Smooth muscle cell (in vitro differentiated cells): ENCODE measurements around the gene HLA-DQA1. TPM values are rescaled to one million over a fixed set of nuclear protein-coding genes. Genes with fewer than 3 reads are reported as not detected.

Experiments
- DNase-seq: peaks from one replicate; lab custom pipeline; 2025; ENCODE audit not compliant: unreplicated experiment; lab: John Stamatoyannopoulos, UW
- H2AFZ ChIP-seq: fragments of 200-600 bp; sonication (generic); 2 replicates; pipeline ENCODE4 v1.6.0; 2016; ENCODE audit warnings: antibody characterized with exemption, low read depth, mild to moderate bottlenecking
- H3F3A ChIP-seq: fragments of 200-600 bp; sonication (generic); 2 replicates; pipeline ENCODE4 v1.6.0; 2017; ENCODE audit warnings: antibody characterized with exemption, low read depth
- H3K27ac ChIP-seq: fragments of 200-600 bp; sonication (generic); 2 replicates; pipeline ENCODE4 v1.5.1; 2016; ENCODE audit warnings: low read depth, mild to moderate bottlenecking
- H3K27me3 ChIP-seq: fragments of 200-600 bp; sonication (generic); 2 replicates; pipeline ENCODE4 v1.6.1; 2016; ENCODE audit warnings: low read depth, mild to moderate bottlenecking
- H3K36me3 ChIP-seq: fragments of 200-600 bp; sonication (generic); 2 replicates; pipeline ENCODE4 v1.5.1; 2016; ENCODE audit warnings: low read depth
- H3K4me1 ChIP-seq: fragments of 200-600 bp; sonication (generic); 2 replicates; pipeline ENCODE4 v1.5.1; 2016; ENCODE audit warnings: low read depth
- H3K4me2 ChIP-seq: fragments of 200-600 bp; sonication (generic); 2 replicates; pipeline ENCODE4 v1.6.0; 2016; ENCODE audit warnings: mild to moderate bottlenecking
- H3K4me3 ChIP-seq: fragments of 200-600 bp; sonication (generic); 2 replicates; pipeline ENCODE4 v1.5.1; 2016; ENCODE audit warnings: mild to moderate bottlenecking
- H3K79me2 ChIP-seq: fragments of 200-600 bp; sonication (generic); 2 replicates; pipeline ENCODE4 v1.6.0; 2016; ENCODE audit warnings: low read depth, mild to moderate bottlenecking
- H3K9ac ChIP-seq: fragments of 200-600 bp; sonication (generic); 2 replicates; pipeline ENCODE4 v1.6.0; 2016; ENCODE audit warnings: low read depth
- H3K9me3 ChIP-seq: fragments of 200-600 bp; sonication (generic); replicated peaks from 2 replicates; pipeline ENCODE4 v1.5.1; 2016; ENCODE audit warnings: low read depth
- H4K20me1 ChIP-seq: fragments of 200-600 bp; sonication (generic); 2 replicates; pipeline ENCODE4 v1.6.0; 2016; ENCODE audit warnings: low read depth
- CTCF ChIP-seq: fragments of 200-600 bp; sonication (generic); IDR thresholded peaks from 2 replicates; pipeline ENCODE4 v1.5.1; 2017; ENCODE audit warnings: borderline replicate concordance, mild to moderate bottlenecking, antibody characterized with exemption; ENCODE audit not compliant: insufficient read depth, poor library complexity, severe bottlenecking
- WGBS: methylation state at CpG from one replicate; pipeline ENCODE4 v1.1.7; 2016; ENCODE audit warnings: low lambda C conversion rate; 5-methylcytosine and 5-hydroxymethylcytosine counted together
- polyA plus RNA-seq: library from polyadenylated mRNA; unstranded; fragments of >200 nt; fragmentation: Nextera tagmentation; extraction: Ambion mirVana; gene quantifications from 2 replicates; pipeline ENCODE4 v1.2.1, GENCODE V29; 2016
- total RNA-seq: library from RNA; depleted of rRNA; stranded (reverse); fragments of >200 nt; gene quantifications from 2 replicates; pipeline ENCODE4 v1.2.3, GENCODE V29; 2014

The HLA-DQA1 gene
- total and polyA plus RNA-seq, 2 experiments from 2014 or later: 1.0 TPM; not detected in 1

GRCh38 chr6:32621372-32621771 lies 15.8 kb upstream of the HLA-DQA1 start:
- Histone ChIP-seq H3K4me3 (no peak overlapping the region), H4K20me1 (no peaks in the 10 kb centered on the region), H3K27me3 (no peaks in the 10 kb centered on the region), H3K4me1 (no peaks in the 10 kb centered on the region), H3K4me2 (no peak overlapping the region), H3F3A (no peaks in the 10 kb centered on the region), H3K9me3 (no peaks in the 10 kb centered on the region), H3K79me2 (no peaks in the 10 kb centered on the region), H3K9ac (no peak overlapping the region), H3K27ac (no peak overlapping the region), H3K36me3 (no peaks in the 10 kb centered on the region), H2AFZ (no peak overlapping the region)
- no peak for DNase-seq
- WGBS: 90% methylated on average over 3 of the region's 3 CpGs
- TF ChIP-seq CTCF: no peak

- H4K20me1 ChIP-seq: no peaks in the 10 kb centered on the region
- H2AFZ ChIP-seq: no peak overlapping the region
- no peak for DNase-seq
- H3K79me2 ChIP-seq: no peaks in the 10 kb centered on the region
- H3K27me3 ChIP-seq: no peaks in the 10 kb centered on the region
- H3K4me3 ChIP-seq: no peak overlapping the region
- no peaks in the 10 kb centered on the region for H3K4me1 ChIP-seq
- H3K4me2 ChIP-seq: no peak overlapping the region
- no peaks in the 10 kb centered on the region for H3F3A ChIP-seq
- H3K27ac ChIP-seq: peak overlapping the region; percentile 68
- H3K9ac ChIP-seq: no peak overlapping the region
- H3K9me3 ChIP-seq: no peaks in the 10 kb centered on the region
- WGBS: 70% methylated on average over 1 of the region's 1 CpG
- TF ChIP-seq CTCF: peak; percentile 67
- H3K36me3 ChIP-seq: no peaks in the 10 kb centered on the region
These were observed 14.4 kb upstream of the HLA-DQA1 start for GRCh38 chr6:32622545-32623401.

- no peaks in the 10 kb centered on the region for H3K79me2 ChIP-seq
- no peaks in the 10 kb centered on the region for H3F3A ChIP-seq
- H2AFZ ChIP-seq: no peak overlapping the region
These were observed 13.5 kb upstream of the HLA-DQA1 start for GRCh38 chr6:32623693-32624092.

More at GRCh38 chr6:32623693-32624092, 13.5 kb upstream of the HLA-DQA1 start:
- Histone ChIP-seq H3K27ac (peak overlapping the region; percentile 68), H3K9ac (no peak overlapping the region), H3K4me2 (no peak overlapping the region), H3K4me1 (no peaks in the 10 kb centered on the region), H3K9me3 (no peaks in the 10 kb centered on the region), H3K27me3 (no peaks in the 10 kb centered on the region), H3K4me3 (no peak overlapping the region), H3K36me3 (no peaks in the 10 kb centered on the region), H4K20me1 (no peaks in the 10 kb centered on the region)
- no peak for TF ChIP-seq CTCF
- no peak for DNase-seq
